HG02885 (cell line): ENCODE measurements around the gene ARHGAP42.
A peak's percentile ranks its signal among the peaks of the same experiment; 100 is the strongest.

Source experiments
- ATAC-seq: cut with Tn5 transposase; IDR thresholded peaks from one replicate; pipeline ENCODE4 v1.9.1; 2021; ENCODE audit warnings: mild to moderate bottlenecking; ENCODE audit not compliant: unreplicated experiment, poor library complexity

ARHGAP42 gene

GRCh38 chr11:100681064-100681502 is 6.0 kb upstream of the ARHGAP42 start:
- peak; percentile 99 for ATAC-seq

GRCh38 chr11:100682247-100682969 is 4.7 kb upstream of the ARHGAP42 start:
- ATAC-seq, result no peak

GRCh38 chr11:100683126-100683525 is 4.0 kb upstream of the ARHGAP42 start:
- ATAC-seq, result no peak

- peak; percentile 30 for ATAC-seq
Observed at GRCh38 chr11:100684101-100685065, 2.7 kb upstream of the ARHGAP42 start.

- ATAC-seq, result no peak
Observed at GRCh38 chr11:100686476-100687053, 523 bp upstream of the ARHGAP42 start.

GRCh38 chr11:100687630-100688395 is 725 bp downstream of the ARHGAP42 start:
- ATAC-seq, result peak; percentile 64

GRCh38 chr11:100689141-100689540 is 2.1 kb downstream of the ARHGAP42 start:
- ATAC-seq, result no peak

GRCh38 chr11:100691896-100692653 is 5.0 kb downstream of the ARHGAP42 start:
- ATAC-seq, result no peak

GRCh38 chr11:100695911-100696310 is 8.8 kb downstream of the ARHGAP42 start:
- ATAC-seq, result no peak

GRCh38 chr11:100703139-100703538 is 16.1 kb downstream of the ARHGAP42 start:
- no peak for ATAC-seq

- ATAC-seq, result no peak
Observed at GRCh38 chr11:100703801-100704575, 16.9 kb downstream of the ARHGAP42 start.

GRCh38 chr11:100705447-100705846 is 18.4 kb downstream of the ARHGAP42 start:
- peak; percentile 40 for ATAC-seq

GRCh38 chr11:100706179-100706578 is 19.1 kb downstream of the ARHGAP42 start:
- ATAC-seq, result peak; percentile 68

GRCh38 chr11:100709233-100709957 is 22.3 kb downstream of the ARHGAP42 start:
- ATAC-seq, result peak; percentile 81

- ATAC-seq, result no peak
Observed at GRCh38 chr11:100711984-100712383, 24.9 kb downstream of the ARHGAP42 start.

- no peak for ATAC-seq
Observed at GRCh38 chr11:100712583-100712982, 25.5 kb downstream of the ARHGAP42 start.

- no peak for ATAC-seq
Observed at GRCh38 chr11:100715165-100715761, 28.2 kb downstream of the ARHGAP42 start.

- no peak for ATAC-seq
Observed at GRCh38 chr11:100716838-100717237, 29.8 kb downstream of the ARHGAP42 start.
